Parathyroid adenoma (tissue), 2 donors: ENCODE data around the gene BICD2.

Source experiments
- H2AFZ ChIP-seq: fragments of 300-600 bp; sonication (generic); one replicate; pipeline ENCODE4 v1.7.0; 2017; ENCODE audit warnings: antibody characterized with exemption, mild to moderate bottlenecking
- H3K27ac ChIP-seq: fragments of 300-600 bp; sonication (generic); one replicate; pipeline ENCODE4 v1.7.0; 2017
- H3K27me3 ChIP-seq: fragments of 300-600 bp; sonication (generic); one replicate; pipeline ENCODE4 v1.7.0; 2017; ENCODE audit warnings: low read length; ENCODE audit not compliant: control insufficient read depth, insufficient read depth
- H3K36me3 ChIP-seq: fragments of 300-600 bp; sonication (generic); one replicate; pipeline ENCODE4 v1.7.0; 2017; ENCODE audit warnings: low read length; ENCODE audit not compliant: control insufficient read depth, insufficient read depth
- H3K4me1 ChIP-seq: fragments of 300-600 bp; sonication (generic); one replicate; pipeline ENCODE4 v1.7.0; 2017; ENCODE audit warnings: control low read depth
- H3K4me2 ChIP-seq: fragments of 300-600 bp; sonication (generic); one replicate; pipeline ENCODE4 v1.7.0; 2017; ENCODE audit warnings: low read length
- H3K4me3 ChIP-seq: fragments of 300-600 bp; sonication (generic); one replicate; pipeline ENCODE4 v1.7.0; 2017; ENCODE audit warnings: low read depth, low read length
- H3K79me2 ChIP-seq: fragments of 300-600 bp; sonication (generic); one replicate; pipeline ENCODE4 v1.7.0; 2017; ENCODE audit warnings: control low read depth
- H3K9ac ChIP-seq: fragments of 300-600 bp; sonication (generic); one replicate; pipeline ENCODE4 v1.7.0; 2017; ENCODE audit warnings: mild to moderate bottlenecking
- H3K9me3 ChIP-seq: fragments of 300-600 bp; sonication (generic); one replicate; pipeline ENCODE4 v1.7.0; 2017; ENCODE audit warnings: low read length; ENCODE audit not compliant: control insufficient read depth
- TF ChIP-seq, protein P1 (sequence below): fragments of 300-600 bp; sonication (generic); IDR thresholded peaks from one replicate; pipeline ENCODE4 v1.7.0; 2017; ENCODE audit warnings: antibody characterized with exemption, mild to moderate bottlenecking
- donor health status: primary hyperparathyroidism.

The BICD2 gene

DNA sequence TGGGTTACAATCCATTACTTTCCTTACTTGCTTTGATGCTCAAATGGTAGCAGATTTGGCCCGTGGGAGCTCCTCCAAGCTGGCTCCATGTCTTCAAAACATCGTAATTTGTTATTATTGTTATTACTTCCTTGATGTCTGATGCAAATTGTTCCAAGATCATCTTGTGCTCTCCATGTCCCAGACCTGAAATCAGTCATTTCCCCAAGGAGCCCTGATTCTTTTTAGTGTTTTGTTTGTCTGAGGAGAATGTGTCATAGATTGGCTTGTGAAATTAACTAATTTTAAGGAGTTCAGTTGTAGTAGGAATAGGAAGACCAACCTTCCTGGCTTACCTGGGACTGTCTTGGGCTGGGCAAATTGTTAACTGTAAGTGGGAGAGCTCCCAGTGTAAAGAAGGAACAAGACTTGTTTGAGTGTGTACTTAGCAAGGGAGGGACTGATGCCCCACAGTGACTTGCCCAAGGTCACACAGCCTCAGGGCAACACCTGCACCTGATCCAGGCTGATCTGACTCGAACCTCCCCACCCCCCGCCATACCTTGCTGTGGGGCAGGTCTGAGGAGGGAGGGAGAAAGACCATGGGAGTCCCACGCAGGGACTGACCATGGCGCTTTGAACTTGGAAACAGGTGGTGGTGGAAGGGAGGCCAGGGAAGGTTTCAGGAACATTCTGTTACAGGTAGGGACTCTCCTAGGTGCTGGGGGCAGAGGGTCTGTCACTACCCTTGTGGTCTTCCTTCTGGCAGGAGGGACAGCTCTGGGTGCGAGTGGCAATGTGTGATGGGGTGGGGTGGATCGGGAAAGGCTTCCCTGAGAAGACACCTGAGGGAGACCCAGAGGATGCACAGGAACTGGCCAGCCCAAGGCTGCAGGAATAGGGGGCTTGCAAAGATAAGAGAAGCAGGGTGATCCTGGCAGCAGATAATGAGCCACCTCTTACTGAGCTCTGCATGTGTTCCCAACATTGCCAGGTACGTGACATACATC lies 2.7 kb upstream of the BICD2 start:
- H3K27ac ChIP-seq, result no peak overlapping the region
- H3K9me3 ChIP-seq, result no peaks in the 10 kb centered on the region
- no peak overlapping the region for H3K9ac ChIP-seq
- no peaks in the 10 kb centered on the region for H3K36me3 ChIP-seq
- TF ChIP-seq, protein P1, sequence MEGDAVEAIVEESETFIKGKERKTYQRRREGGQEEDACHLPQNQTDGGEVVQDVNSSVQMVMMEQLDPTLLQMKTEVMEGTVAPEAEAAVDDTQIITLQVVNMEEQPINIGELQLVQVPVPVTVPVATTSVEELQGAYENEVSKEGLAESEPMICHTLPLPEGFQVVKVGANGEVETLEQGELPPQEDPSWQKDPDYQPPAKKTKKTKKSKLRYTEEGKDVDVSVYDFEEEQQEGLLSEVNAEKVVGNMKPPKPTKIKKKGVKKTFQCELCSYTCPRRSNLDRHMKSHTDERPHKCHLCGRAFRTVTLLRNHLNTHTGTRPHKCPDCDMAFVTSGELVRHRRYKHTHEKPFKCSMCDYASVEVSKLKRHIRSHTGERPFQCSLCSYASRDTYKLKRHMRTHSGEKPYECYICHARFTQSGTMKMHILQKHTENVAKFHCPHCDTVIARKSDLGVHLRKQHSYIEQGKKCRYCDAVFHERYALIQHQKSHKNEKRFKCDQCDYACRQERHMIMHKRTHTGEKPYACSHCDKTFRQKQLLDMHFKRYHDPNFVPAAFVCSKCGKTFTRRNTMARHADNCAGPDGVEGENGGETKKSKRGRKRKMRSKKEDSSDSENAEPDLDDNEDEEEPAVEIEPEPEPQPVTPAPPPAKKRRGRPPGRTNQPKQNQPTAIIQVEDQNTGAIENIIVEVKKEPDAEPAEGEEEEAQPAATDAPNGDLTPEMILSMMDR, result no peak
- no peaks in the 10 kb centered on the region for H3K27me3 ChIP-seq
- H3K4me2 ChIP-seq, result no peak overlapping the region
- H3K79me2 ChIP-seq, result peaks cover 5% of the 10 kb centered on the region
- H2AFZ ChIP-seq, result no peak overlapping the region
- H3K4me1 ChIP-seq, result peaks cover 3% of the 10 kb centered on the region
- no peak overlapping the region for H3K4me3 ChIP-seq

DNA sequence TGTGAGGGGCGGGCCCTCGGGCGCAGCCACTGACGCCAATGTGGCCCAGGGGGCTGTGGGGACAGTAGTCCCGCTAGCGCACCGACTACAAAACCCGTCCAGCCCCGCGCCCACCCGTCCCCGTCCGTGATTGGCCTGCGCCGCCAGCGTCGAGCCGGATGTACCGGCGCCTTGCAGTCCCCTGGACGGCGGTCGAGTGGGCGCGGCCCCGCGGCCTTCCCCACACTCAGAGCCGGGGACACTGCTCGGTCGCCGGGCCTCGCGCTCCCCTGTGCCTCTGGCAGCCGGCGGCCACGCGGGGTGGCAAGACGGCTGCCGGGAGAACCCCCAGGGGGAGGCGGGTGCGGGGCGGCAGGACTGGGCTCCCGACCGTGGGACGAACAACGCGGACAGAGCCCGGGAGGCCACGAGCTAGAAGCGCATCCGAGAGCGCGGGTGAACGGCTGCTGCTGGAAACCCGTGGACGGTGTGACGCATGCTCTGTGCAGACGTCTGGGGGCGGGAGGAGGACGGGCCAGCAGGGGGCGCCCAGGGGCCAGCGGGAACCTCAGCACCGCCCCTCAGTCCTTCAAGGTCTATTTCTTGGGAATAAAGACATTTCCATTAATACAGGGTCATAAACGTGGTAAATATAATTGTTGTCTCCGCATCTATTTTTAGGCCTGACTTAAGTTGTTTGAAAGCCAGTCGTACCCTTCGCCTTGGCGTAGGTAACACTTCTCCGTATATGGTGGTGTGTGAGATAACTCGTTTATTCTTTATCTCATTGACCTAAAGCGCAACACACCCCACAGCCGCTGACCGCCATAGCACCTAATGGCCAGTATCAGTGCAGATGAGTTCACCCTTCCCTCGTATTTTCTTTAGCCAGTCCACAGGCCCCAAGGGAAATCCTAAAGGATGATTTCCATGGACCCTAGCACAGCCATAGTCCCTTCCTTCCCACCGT lies 629 bp upstream of the BICD2 start:
- no peaks in the 10 kb centered on the region for H3K27me3 ChIP-seq
- peak overlapping the region; percentile 76 for H3K9ac ChIP-seq
- H3K9me3 ChIP-seq, result no peaks in the 10 kb centered on the region
- H3K36me3 ChIP-seq, result no peaks in the 10 kb centered on the region
- peaks cover 9% of the 10 kb centered on the region for H3K79me2 ChIP-seq
- peak overlapping the region; percentile 67 for H3K4me2 ChIP-seq
- peak overlapping the region; percentile 99 for H3K27ac ChIP-seq
- H2AFZ ChIP-seq, result peak overlapping the region; percentile 95
- TF ChIP-seq, protein P1, result peak; percentile 86
- H3K4me1 ChIP-seq, result peaks cover 4% of the 10 kb centered on the region
- peak overlapping the region; percentile 88 for H3K4me3 ChIP-seq

DNA sequence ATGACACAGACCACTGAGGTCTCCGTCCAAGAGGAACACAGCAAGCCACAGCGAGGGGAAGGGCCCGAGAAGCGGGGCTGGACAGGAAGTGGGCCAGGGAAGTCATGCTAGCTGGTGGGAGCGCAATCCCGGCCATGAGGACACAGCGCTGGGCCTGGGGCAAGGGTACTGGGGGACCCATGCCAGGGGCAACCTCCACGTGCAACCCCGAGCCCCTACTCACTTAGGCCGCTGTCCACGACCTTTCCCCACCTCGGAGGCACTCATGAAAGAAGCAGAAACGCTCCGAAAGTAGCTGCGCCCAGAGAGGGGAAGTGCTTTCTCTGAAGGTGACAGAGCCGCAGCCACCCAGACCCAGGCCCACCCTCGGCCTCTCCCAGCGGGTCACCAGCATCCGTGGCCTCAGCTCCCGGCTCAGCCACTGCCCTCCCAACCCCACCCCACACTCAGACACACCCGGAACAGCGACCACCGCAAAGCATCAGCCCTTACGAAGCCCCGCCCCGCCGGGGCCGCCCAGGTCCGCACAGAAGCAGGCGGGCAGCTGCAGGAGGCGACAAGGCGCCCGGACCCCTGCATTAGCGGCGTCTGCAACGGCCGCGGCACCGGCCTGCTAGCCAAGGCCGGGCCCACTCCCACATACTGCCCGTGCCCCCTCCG lies 782 bp downstream of the BICD2 start:
- Histone ChIP-seq H3K36me3 (no peaks in the 10 kb centered on the region), H2AFZ (peak overlapping the region; percentile 70), H3K9ac (peak overlapping the region; percentile 61), H3K79me2 (peaks cover 12% of the 10 kb centered on the region), H3K4me3 (peak overlapping the region; percentile 80), H3K27me3 (no peaks in the 10 kb centered on the region), H3K4me1 (peaks cover 4% of the 10 kb centered on the region), H3K27ac (no peak overlapping the region), H3K9me3 (no peaks in the 10 kb centered on the region), H3K4me2 (peak overlapping the region; percentile 95)
- TF ChIP-seq, protein P1, result no peak

DNA sequence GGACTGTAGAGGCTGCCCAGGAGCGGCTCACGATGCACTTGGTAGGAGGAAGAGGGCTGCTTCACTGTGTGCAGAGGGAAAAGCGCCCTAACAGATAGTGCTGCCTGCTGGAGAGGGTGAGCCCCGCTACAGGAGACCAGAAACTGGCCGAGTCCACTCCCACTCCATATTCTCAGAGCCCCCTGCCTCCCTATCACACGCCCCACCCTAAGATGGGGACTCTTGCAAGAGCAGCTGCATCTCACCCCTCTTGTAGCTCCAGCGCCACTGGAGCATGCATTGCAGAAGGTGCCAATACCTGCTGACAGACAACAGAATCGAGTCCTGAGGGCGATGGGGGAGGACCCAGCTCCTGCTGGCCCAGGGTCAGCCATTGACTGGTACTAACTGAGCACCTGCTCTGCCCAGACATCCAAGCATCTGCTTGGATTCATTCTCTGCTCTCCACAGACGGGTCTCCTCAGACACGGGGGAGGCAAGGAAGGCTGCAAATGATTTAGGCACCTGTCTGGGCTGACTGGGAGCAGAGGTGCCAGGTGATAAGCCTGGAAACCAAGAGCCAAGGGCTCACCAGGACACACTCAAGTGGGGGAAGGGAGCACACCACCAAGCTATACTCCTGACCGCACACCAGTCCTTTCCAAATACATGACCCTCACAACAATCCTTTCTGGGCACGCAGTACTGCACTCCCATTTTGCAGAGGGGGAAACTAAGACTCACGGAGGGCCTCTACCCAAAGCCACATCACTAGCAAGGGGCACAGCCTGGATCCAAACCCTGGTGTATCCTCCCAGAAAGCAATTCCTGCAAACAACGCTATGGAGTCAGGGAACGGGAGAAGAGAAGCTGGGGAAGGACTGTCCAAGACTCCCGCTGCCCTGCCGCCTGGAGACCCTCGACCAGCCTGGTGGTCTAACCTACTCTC lies 1.6 kb downstream of the BICD2 start:
- Histone ChIP-seq H3K9ac (no peak overlapping the region), H3K79me2 (peaks cover 12% of the 10 kb centered on the region), H3K4me3 (peak overlapping the region; percentile 80), H3K4me2 (peak overlapping the region; percentile 95), H3K27ac (no peak overlapping the region), H2AFZ (no peak overlapping the region), H3K9me3 (no peaks in the 10 kb centered on the region), H3K4me1 (peaks cover 4% of the 10 kb centered on the region), H3K27me3 (no peaks in the 10 kb centered on the region), H3K36me3 (no peaks in the 10 kb centered on the region)
- TF ChIP-seq, protein P1, result no peak
